Endodermal cell (in vitro differentiated cells): Measurements from ENCODE around the gene IFI44L. TPM values are rescaled to one million over a fixed set of nuclear protein-coding genes. Genes with fewer than 3 reads are reported as not detected.

Experiments
- DNase-seq: peaks from one replicate; pipeline ENCODE4 v3.0.0-alpha.2; 2017
- H3K27ac ChIP-seq: 2 replicates; pipeline ENCODE4 v1.5.1; 2013; ENCODE audit warnings: mild to moderate bottlenecking, low read depth, low read length, moderate library complexity
- H3K27me3 ChIP-seq: 2 replicates; pipeline ENCODE4 v1.6.1; 2013; ENCODE audit warnings: mild to moderate bottlenecking, low read length, moderate library complexity; ENCODE audit not compliant: insufficient read depth, control insufficient read depth, poor library complexity, severe bottlenecking
- H3K36me3 ChIP-seq: 2 replicates; pipeline ENCODE4 v1.7.0; 2013; ENCODE audit warnings: mild to moderate bottlenecking, low read length, moderate library complexity; ENCODE audit not compliant: control insufficient read depth, insufficient read depth
- H3K4me1 ChIP-seq: one replicate; pipeline ENCODE4 v1.7.0; 2013; ENCODE audit warnings: low read length; ENCODE audit not compliant: control insufficient read depth, insufficient read depth
- H3K4me3 ChIP-seq: 2 replicates; pipeline ENCODE4 v1.5.1; 2013; ENCODE audit warnings: mild to moderate bottlenecking, low read length, moderate library complexity
- H3K9ac ChIP-seq: 2 replicates; pipeline ENCODE4 v1.6.1; 2013; ENCODE audit warnings: mild to moderate bottlenecking, low read length, moderate library complexity; ENCODE audit not compliant: poor library complexity, severe bottlenecking; ENCODE audit errors: extremely low read depth
- H3K9me3 ChIP-seq: 2 replicates; pipeline ENCODE4 v1.6.1; 2013; ENCODE audit warnings: mild to moderate bottlenecking, low read length, moderate library complexity; ENCODE audit not compliant: control insufficient read depth
- H3K27ac Mint-ChIP-seq: 2 replicates; pipeline ENCODE4 v1.8.0; 2020; ENCODE audit warnings: mixed read lengths
- H3K27me3 Mint-ChIP-seq: 2 replicates; pipeline ENCODE4 v1.8.0; 2021; ENCODE audit warnings: mild to moderate bottlenecking, mixed read lengths; ENCODE audit not compliant: insufficient read depth
- H3K36me3 Mint-ChIP-seq: 2 replicates; pipeline ENCODE4 v1.8.0; 2020; ENCODE audit warnings: low read depth, mixed read lengths
- H3K4me1 Mint-ChIP-seq: 2 replicates; pipeline ENCODE4 v1.8.0; 2020; ENCODE audit warnings: mixed read lengths
- H3K4me3 Mint-ChIP-seq: 2 replicates; pipeline ENCODE4 v1.8.0; 2020; ENCODE audit warnings: mild to moderate bottlenecking, moderate library complexity, mixed read lengths
- H3K9me3 Mint-ChIP-seq: 2 replicates; pipeline ENCODE4 v1.8.0; 2020; ENCODE audit warnings: mild to moderate bottlenecking, mixed read lengths
- WGBS, 2 experiments: methylation state at CpG; one replicate each; pipeline versions ENCODE4 v1.1.5 to v1.1.7; 2013; ENCODE audit warnings: missing lambda C conversion rate in 2 of 2, mixed read lengths in 1 of 2; ENCODE audit not compliant: insufficient coverage in 1 of 2, insufficient read length in 1 of 2; 5-methylcytosine and 5-hydroxymethylcytosine counted together
- total RNA-seq, 2 donors: library from RNA; stranded (reverse); fragmentation: NEBNext Ultra II Directional in 1 of 2; extraction: Animal tissue kit (Norgen Biotek cat#: 25700) in 1 of 2; gene quantifications; 2 replicates in 1 of 2; 3 replicates in 1 of 2; pipeline ENCODE4 v1.2.1, GENCODE V29; 2021
- TF ChIP-seq, protein P1 (sequence below): fragments of 200-600 bp; sonication (generic); conservative IDR thresholded peaks from 2 replicates; pipeline ENCODE4 v1.5.0; 2021; ENCODE audit warnings: antibody characterized with exemption, mild to moderate bottlenecking

IFI44L gene
- total RNA-seq, 2 donors from 2014 or later, result not detected

DNA sequence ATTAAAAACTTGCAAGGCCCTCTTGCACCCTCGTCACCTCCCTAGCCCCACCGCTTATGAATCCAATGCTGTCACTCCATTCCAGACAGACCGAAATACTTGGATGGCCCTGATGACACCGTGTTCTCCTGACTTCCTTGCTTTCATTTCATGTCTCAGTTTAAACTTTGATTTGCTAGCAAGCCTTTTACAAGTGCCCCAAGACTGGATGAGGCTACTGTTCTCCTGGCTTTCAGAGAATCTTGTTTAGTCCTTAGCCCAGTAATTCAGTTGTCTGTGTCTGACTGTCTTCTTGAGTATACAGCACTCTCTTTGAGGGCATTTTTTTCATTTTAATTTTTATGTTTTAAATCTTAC, 824 bp upstream of the IFI44L start:
- 92 to 93% methylated on average over 4 of the region's 4 CpGs for WGBS, 2 experiments
- no peaks in the 10 kb centered on the region for H3K36me3 Mint-ChIP-seq
- H3K4me1 ChIP-seq, result no peaks in the 10 kb centered on the region
- H3K4me3 ChIP-seq, result no peak overlapping the region
- no peak overlapping the region for H3K4me3 Mint-ChIP-seq
- H3K4me1 Mint-ChIP-seq, result no peaks in the 10 kb centered on the region
- H3K36me3 ChIP-seq, result no peaks in the 10 kb centered on the region
- TF ChIP-seq, protein P1, sequence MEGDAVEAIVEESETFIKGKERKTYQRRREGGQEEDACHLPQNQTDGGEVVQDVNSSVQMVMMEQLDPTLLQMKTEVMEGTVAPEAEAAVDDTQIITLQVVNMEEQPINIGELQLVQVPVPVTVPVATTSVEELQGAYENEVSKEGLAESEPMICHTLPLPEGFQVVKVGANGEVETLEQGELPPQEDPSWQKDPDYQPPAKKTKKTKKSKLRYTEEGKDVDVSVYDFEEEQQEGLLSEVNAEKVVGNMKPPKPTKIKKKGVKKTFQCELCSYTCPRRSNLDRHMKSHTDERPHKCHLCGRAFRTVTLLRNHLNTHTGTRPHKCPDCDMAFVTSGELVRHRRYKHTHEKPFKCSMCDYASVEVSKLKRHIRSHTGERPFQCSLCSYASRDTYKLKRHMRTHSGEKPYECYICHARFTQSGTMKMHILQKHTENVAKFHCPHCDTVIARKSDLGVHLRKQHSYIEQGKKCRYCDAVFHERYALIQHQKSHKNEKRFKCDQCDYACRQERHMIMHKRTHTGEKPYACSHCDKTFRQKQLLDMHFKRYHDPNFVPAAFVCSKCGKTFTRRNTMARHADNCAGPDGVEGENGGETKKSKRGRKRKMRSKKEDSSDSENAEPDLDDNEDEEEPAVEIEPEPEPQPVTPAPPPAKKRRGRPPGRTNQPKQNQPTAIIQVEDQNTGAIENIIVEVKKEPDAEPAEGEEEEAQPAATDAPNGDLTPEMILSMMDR, result no peak
- no peaks in the 10 kb centered on the region for H3K27me3 ChIP-seq
- H3K9me3 Mint-ChIP-seq, result no peaks in the 10 kb centered on the region
- no peak for DNase-seq
- H3K27ac Mint-ChIP-seq, result no peak overlapping the region
- H3K27ac ChIP-seq, result no peak overlapping the region
- peaks cover 9% of the 10 kb centered on the region for H3K27me3 Mint-ChIP-seq
- H3K9me3 ChIP-seq, result no peaks in the 10 kb centered on the region
- no peak overlapping the region for H3K9ac ChIP-seq

DNA sequence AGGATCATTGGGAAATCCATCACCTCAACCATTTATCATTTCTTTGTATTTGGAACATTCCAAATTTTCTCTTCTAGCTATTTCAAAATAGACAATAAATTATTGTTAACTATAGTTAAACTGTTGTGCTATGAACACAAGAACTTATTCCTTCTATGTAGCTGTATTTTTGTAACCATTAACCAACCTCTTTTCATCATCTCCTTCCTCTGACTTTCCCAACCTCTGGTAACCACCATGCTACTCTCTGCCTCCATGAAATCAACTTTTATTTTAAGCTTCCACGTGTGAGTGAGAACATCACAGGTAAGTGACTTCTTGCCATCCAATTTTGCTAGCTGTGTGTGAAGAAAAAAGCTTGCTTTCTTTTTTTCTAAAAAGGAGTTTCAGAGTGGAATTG, 418 bp downstream of the IFI44L start:
- WGBS, 2 experiments, result 33 to 81% methylated on average over 1 of the region's 1 CpG
- H3K27me3 ChIP-seq, result no peaks in the 10 kb centered on the region
- H3K9me3 ChIP-seq, result no peaks in the 10 kb centered on the region
- no peak overlapping the region for H3K27ac Mint-ChIP-seq
- peaks cover 5% of the 10 kb centered on the region for H3K27me3 Mint-ChIP-seq
- TF ChIP-seq, protein P1, result no peak
- no peak overlapping the region for H3K4me3 ChIP-seq
- no peak overlapping the region for H3K4me3 Mint-ChIP-seq
- no peak overlapping the region for H3K9ac ChIP-seq
- H3K36me3 ChIP-seq, result no peaks in the 10 kb centered on the region
- no peaks in the 10 kb centered on the region for H3K36me3 Mint-ChIP-seq
- no peaks in the 10 kb centered on the region for H3K9me3 Mint-ChIP-seq
- no peak overlapping the region for H3K27ac ChIP-seq
- H3K4me1 ChIP-seq, result no peaks in the 10 kb centered on the region
- no peak for DNase-seq
- H3K4me1 Mint-ChIP-seq, result no peaks in the 10 kb centered on the region

DNA sequence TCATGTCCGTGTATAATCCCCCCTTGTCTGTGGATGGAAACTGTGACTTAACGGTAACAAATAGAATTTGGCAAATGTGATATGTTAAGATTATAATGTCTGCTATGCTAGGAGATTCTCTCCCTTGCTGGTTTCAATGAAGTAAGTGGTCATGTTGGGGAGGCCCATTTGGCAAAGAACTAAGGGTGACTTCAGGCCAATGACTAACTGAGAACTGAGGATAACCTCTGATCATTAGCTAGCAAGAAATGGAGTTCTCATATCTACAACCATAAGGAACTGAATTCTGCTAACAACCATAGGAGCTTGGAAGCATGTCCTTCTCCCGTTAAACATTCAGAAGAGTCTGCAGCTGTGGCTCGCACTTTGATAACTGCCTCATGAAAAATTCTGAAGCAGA, 2.3 kb downstream of the IFI44L start:
- H3K4me3 Mint-ChIP-seq, result no peak overlapping the region
- Histone ChIP-seq H3K36me3 (no peaks in the 10 kb centered on the region), H3K27ac (no peak overlapping the region), H3K4me1 (no peaks in the 10 kb centered on the region), H3K27me3 (no peaks in the 10 kb centered on the region), H3K4me3 (no peak overlapping the region), H3K9ac (no peak overlapping the region), H3K9me3 (no peaks in the 10 kb centered on the region)
- no peaks in the 10 kb centered on the region for H3K36me3 Mint-ChIP-seq
- 92 to 100% methylated on average over 3 to 4 of the region's 4 CpGs for WGBS, 2 experiments
- H3K4me1 Mint-ChIP-seq, result no peaks in the 10 kb centered on the region
- DNase-seq, result no peak
- H3K27me3 Mint-ChIP-seq, result no peaks in the 10 kb centered on the region
- no peaks in the 10 kb centered on the region for H3K9me3 Mint-ChIP-seq
- TF ChIP-seq, protein P1, result no peak
- no peak overlapping the region for H3K27ac Mint-ChIP-seq
